RWPE2 (cell line): Measurements from ENCODE around the gene POLH.

ENCODE experiments used
- ATAC-seq: fragments of 200-7000 bp; cut with Tn5 transposase; 3 replicates; pipeline ENCODE4 v1.9.1; 2021; ENCODE audit warnings: low read depth
- DNase-seq: peaks from one replicate; pipeline ENCODE4 v3.0.0-alpha.2; 2020; ENCODE audit warnings: low spot score
- H3K27ac ChIP-seq: fragments of 450-650 bp; 2 replicates; pipeline ENCODE4 v1.5.1; 2017; ENCODE audit warnings: mild to moderate bottlenecking; ENCODE audit not compliant: poor library complexity, severe bottlenecking
- H3K27me3 ChIP-seq: fragments of 250-450 bp; sonication (Bioruptor Pico); 2 replicates; pipeline ENCODE4 v1.5.1; 2021; ENCODE audit warnings: mild to moderate bottlenecking, moderate library complexity; ENCODE audit not compliant: insufficient read depth, poor library complexity, severe bottlenecking
- H3K36me3 ChIP-seq: fragments of 250-450 bp; sonication (Bioruptor Pico); 2 replicates; pipeline ENCODE4 v1.5.1; 2020; ENCODE audit warnings: low read depth, mild to moderate bottlenecking, moderate library complexity
- H3K4me1 ChIP-seq: fragments of 250-450 bp; sonication (Bioruptor Pico); 2 replicates; pipeline ENCODE4 v1.5.1; 2021; ENCODE audit warnings: mild to moderate bottlenecking, moderate library complexity; ENCODE audit not compliant: insufficient read depth, poor library complexity, severe bottlenecking
- H3K4me3 ChIP-seq: fragments of 250-450 bp; sonication (Bioruptor Pico); 2 replicates; pipeline ENCODE4 v1.5.1; 2021; ENCODE audit warnings: mild to moderate bottlenecking, moderate library complexity; ENCODE audit not compliant: severe bottlenecking
- H3K9me3 ChIP-seq: fragments of 250-450 bp; sonication (Bioruptor Pico); 2 replicates; pipeline ENCODE4 v1.5.1; 2021; ENCODE audit warnings: mild to moderate bottlenecking, moderate library complexity; ENCODE audit not compliant: severe bottlenecking
- CTCF ChIP-seq: fragments of 450-650 bp; IDR thresholded peaks from one replicate; pipeline ENCODE4 v1.5.1; 2017; ENCODE audit warnings: mild to moderate bottlenecking, moderate library complexity; ENCODE audit not compliant: poor library complexity, severe bottlenecking

The POLH gene

GRCh38 chr6:43624786-43625288 lies 48.9 kb downstream of the POLH start:
- no peak overlapping the region for H3K27ac ChIP-seq
- no peaks in the 10 kb centered on the region for H3K27me3 ChIP-seq
- DNase-seq (no peak), ATAC-seq (no peak)
- peaks cover 14% of the 10 kb centered on the region for H3K4me1 ChIP-seq
- H3K4me3 ChIP-seq, result no peak overlapping the region
- no peaks in the 10 kb centered on the region for H3K9me3 ChIP-seq
- TF ChIP-seq CTCF, result no peak
- peaks cover 82% of the 10 kb centered on the region for H3K36me3 ChIP-seq

- Histone ChIP-seq H3K4me1 (peaks cover 14% of the 10 kb centered on the region), H3K4me3 (no peak overlapping the region), H3K9me3 (no peaks in the 10 kb centered on the region), H3K27ac (no peak overlapping the region), H3K36me3 (peaks cover 76% of the 10 kb centered on the region), H3K27me3 (no peaks in the 10 kb centered on the region)
- ATAC-seq (no peak), DNase-seq (no peak)
- TF ChIP-seq CTCF, result no peak
Measured at GRCh38 chr6:43625393-43625992, 49.5 kb downstream of the POLH start.

- TF ChIP-seq CTCF, result no peak
- peaks cover 58% of the 10 kb centered on the region for H3K36me3 ChIP-seq
- no peaks in the 10 kb centered on the region for H3K9me3 ChIP-seq
- peaks cover 14% of the 10 kb centered on the region for H3K4me1 ChIP-seq
- DNase-seq (peak; percentile 80), ATAC-seq (peak; percentile 15)
- no peaks in the 10 kb centered on the region for H3K27me3 ChIP-seq
- H3K27ac ChIP-seq, result peak overlapping the region; percentile 87
- peak overlapping the region; percentile 83 for H3K4me3 ChIP-seq
Measured at GRCh38 chr6:43627008-43627825, 51.2 kb downstream of the POLH start.

- DNase-seq, result peak; percentile 66
- Histone ChIP-seq H3K4me1 (peaks cover 14% of the 10 kb centered on the region), H3K27me3 (no peaks in the 10 kb centered on the region), H3K4me3 (peak overlapping the region; percentile 83), H3K27ac (peak overlapping the region; percentile 87), H3K36me3 (peaks cover 45% of the 10 kb centered on the region), H3K9me3 (no peaks in the 10 kb centered on the region)
- no peak for TF ChIP-seq CTCF
- ATAC-seq, result 0 out of 3 replicates have a peak, but pooled peaks have one; percentile 10
Measured at GRCh38 chr6:43628393-43629103, 52.6 kb downstream of the POLH start.
